ENCODE measurements around the gene MMP28.

DNA sequence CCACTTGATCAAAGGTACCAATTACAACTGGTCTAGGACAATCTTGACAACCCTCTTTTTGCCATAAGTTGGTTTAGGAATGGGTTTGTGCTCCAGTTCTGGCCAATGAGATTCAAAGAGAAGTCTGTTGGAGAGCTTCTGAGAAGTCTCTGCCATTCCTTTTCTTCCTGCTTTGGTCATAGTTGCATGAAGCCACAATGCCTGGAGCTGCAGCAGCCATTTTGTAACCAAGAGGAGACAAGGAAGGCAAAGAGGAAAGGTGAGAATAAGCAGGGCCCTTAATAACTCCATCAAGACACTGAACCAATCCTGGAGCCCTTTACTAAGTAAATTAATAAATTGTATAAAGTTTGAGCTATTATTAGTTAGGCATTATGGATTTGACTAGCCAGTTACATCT lies 38.2 kb downstream of the MMP28 start:
- no peak for TF ChIP-seq POLR2A (IDR thresholded peaks at IDR 0.05)
- TF ChIP-seq, protein P1, sequence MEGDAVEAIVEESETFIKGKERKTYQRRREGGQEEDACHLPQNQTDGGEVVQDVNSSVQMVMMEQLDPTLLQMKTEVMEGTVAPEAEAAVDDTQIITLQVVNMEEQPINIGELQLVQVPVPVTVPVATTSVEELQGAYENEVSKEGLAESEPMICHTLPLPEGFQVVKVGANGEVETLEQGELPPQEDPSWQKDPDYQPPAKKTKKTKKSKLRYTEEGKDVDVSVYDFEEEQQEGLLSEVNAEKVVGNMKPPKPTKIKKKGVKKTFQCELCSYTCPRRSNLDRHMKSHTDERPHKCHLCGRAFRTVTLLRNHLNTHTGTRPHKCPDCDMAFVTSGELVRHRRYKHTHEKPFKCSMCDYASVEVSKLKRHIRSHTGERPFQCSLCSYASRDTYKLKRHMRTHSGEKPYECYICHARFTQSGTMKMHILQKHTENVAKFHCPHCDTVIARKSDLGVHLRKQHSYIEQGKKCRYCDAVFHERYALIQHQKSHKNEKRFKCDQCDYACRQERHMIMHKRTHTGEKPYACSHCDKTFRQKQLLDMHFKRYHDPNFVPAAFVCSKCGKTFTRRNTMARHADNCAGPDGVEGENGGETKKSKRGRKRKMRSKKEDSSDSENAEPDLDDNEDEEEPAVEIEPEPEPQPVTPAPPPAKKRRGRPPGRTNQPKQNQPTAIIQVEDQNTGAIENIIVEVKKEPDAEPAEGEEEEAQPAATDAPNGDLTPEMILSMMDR (IDR thresholded peaks at IDR 0.05) = no peak
